GM18873 (cell line): ENCODE measurements around the gene AMZ2.
"Not testable (repeated sequence)": the region's sequence is repeated elsewhere in the genome, so short reads cannot be mapped to it uniquely, and the experiment has no call there.

Source experiments
- ATAC-seq: cut with Tn5 transposase; IDR thresholded peaks from one replicate; pipeline ENCODE4 v1.9.1; 2021; ENCODE audit warnings: mild to moderate bottlenecking, moderate library complexity, moderate number of reproducible peaks; ENCODE audit not compliant: unreplicated experiment, low FRiP score

AMZ2 gene

DNA sequence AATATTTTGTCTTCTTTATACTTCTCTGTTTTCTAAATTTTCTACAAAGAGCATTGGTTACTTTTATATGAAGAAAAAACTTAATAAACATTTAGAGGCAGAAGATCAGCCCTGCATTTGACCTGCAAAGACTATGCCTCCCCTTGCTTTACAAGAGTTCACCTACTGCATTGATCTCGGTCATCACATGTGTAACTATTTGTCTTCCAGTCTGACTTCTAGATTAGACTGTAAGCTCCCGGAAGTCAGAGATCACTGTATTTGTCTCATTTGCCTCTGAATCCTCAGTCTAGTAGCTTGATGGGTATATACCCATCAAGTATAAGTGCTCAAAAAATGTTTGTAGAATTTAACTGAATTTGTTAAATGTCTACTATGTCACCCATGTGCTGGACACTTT, 27.7 kb upstream of the AMZ2 start:
- ATAC-seq, result not testable (repeated sequence)

DNA sequence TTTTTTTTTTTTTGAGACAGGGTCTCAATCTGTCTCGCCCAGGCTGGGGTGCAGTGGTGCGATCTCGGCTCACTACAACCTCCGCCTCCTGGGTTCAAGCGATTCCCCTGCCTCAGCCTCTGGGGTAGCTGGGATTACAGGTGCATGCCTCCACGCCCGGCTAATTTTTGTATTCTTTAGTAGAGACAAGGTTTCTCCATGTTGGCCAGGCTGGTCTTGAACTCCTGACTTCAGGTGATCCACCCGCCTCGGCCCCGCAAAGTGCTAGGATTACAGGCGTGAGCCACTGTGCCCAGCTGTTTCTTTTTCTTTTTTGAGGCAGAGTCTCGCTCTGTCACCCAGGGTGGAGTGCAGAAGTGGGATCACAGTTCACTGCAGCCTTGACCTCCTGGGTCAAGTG, 27.1 kb upstream of the AMZ2 start:
- not testable (repeated sequence) for ATAC-seq

DNA sequence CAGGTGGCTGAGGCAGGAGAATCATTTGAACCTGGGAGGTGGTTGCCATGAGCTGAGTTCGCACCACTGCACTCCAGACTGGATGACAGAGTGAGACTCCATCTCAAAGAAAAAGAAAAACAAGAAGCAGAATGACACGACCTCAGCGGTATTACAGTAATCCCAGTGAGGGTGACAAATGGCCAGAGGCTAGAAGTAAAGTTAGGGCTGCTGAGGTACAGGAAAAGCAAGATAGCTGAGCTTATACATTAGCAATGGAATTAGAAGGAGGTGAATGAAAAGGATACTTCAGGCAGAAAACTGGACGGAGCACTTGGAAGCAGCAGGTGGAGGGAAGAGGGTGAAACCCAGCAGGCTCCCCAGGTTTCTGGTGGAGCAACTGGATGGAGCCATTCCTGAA, 26.1 kb upstream of the AMZ2 start:
- no peak for ATAC-seq

DNA sequence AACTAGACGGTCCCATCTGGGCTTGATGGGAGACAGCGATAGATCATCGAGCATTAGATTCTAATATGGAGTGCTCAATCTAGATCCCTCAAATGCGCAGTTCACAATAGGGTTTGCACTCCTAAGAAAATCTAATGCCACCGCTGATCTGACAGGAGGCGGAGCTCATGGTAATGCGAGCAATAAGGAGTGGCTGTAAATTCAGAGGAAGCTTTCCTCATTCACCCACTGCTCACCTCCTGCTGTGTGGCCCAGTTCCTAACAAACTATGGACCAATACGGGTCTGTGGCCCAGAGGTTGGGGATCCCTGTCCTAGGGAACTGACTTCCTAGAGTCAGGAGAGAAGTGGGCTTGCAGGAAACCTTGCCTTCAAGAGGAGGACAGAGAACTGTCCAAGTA, 25.2 kb upstream of the AMZ2 start:
- ATAC-seq, result no peak

DNA sequence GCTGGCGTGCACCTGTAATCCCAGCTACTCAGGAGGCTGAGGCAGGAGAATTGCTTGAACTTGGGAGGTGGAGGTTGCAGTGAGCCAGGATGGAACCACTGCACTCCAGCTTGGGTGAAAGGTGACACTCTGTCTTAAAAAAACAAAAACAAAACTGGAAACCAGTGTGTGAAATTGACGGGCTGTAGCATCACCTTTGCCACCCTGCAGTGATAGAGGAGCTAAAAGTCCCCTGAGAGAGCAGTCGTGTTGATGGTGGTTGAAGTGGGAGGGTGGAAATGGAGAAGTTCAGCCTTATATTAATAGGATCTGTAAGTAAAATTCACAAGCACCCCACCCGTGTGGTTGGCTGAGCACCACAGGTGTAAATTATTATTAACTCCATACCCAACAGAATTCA, 22.8 kb upstream of the AMZ2 start:
- ATAC-seq, result not testable (repeated sequence)

DNA sequence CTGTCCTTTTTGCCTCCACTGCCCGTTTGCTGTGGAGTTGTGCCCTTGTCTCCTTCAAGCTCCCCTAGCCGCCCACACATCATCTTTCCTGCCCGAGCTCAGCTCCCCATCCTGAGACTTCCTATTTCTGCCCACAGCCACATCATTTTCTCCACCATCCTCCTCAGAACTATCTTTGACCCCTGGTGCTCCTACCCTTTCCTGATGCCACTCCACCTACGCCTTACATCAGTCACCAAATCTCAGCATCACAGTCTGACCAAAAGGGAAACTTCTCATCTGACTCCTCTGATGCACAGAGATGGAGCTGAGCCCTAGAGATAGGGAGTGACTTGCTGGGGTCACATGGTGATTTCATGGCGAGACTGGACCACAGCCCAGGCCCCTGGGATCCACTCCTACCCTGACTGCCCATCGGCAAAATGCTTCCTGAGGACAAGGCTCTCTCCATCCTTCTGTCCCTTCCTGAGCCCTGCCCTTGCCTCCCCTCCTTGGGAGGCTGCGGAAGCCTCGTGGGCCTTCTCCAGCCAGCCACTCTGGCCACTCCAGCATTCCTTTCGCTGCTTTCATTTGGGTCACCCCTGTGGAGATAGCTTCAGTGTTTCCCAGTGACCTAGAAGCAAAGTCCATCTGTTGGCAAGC, 19.7 kb upstream of the AMZ2 start:
- ATAC-seq, result not testable (repeated sequence)

DNA sequence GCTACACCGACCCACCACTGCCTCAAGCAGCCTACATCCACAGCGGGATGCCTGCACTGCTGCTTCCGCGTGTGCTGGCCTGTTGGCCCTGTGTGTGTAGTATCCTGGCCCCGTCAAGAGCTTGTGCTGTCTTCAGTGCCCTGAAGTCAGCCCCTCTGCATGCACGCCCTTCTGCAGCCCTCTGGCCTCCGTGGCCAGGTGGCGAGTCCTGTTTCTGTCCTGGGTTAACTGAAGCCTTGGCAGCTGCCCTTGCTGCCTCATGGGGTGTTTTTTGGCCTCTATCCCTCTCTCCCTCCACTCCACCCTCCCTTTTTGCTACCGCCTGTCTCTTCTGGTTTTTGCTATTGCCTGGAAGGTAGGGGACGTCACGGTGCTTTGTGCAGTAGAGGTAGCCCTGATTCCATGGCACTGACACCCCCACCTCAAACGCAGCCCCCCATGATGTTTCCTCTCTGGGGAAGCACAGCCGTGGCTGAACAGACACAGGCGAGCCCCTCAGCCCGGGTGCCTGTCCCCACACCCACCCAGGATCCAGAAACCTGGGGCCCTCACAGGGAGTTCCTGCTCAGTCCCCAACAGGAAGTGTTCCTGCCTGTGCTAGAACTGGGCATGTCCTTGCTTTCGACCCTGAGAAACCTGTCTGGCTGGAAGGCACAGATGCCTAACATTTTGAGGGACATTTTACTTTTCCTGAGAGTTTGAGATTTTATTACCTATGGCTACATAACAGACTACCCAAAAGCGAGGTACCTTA, 18.8 kb upstream of the AMZ2 start:
- ATAC-seq, result no peak

DNA sequence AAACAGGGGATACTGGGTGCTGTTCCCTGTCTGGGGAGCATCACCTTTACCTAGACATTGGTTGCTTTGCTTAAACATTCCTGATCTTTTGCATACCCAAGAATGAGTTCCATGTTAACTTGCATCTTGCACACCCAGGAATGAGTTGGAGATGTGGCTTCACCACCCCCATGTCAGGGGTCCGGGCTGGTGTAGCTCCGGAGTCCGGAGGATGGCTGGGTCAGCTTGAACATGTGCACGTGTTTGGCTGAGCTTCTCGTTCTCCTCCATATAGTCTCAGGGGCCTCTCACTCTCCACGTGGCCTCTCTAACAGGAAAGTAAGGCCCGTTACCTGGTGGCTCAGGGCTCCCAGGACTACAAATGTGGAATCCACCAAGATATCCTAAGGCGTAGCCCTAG, 18.2 kb upstream of the AMZ2 start:
- no peak for ATAC-seq

DNA sequence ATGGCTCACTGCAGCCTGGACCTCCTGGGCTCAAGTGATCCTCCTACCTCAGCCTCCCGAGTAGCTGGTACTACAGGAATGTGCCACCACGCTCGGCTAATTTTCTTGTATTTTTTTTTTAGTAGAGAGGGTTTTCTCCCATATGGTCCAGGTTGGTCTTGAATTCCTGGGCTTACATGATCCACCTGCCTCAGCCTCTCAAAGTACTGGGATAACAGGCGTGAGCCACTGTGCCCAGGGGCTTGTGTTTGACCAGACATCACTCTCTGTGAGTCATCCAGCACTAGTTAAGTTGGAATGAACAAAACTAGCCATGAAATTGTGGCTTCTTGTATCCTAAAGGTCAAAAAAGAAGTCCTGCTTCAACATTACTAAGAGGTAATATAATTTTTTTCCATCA, 16.7 kb upstream of the AMZ2 start:
- ATAC-seq, result not testable (repeated sequence)

DNA sequence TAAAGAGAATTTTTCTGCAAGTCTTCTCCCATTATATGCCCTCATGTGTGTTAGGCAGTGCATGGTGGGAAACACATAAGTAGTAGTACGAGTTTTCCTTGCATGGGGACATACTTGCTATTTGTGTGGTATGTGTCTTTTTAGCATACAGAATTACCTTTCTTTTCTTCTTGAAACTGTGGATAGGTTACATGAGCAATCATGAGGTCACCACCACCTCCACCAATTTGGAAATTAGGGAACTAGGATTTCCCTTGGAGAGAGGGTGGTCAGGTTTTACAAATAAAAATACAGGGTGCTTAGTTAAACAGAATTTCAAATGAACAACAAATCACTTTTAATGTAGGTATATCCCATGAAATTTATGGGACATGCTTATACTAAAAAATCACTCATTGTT, 16.3 kb upstream of the AMZ2 start:
- ATAC-seq, result no peak

DNA sequence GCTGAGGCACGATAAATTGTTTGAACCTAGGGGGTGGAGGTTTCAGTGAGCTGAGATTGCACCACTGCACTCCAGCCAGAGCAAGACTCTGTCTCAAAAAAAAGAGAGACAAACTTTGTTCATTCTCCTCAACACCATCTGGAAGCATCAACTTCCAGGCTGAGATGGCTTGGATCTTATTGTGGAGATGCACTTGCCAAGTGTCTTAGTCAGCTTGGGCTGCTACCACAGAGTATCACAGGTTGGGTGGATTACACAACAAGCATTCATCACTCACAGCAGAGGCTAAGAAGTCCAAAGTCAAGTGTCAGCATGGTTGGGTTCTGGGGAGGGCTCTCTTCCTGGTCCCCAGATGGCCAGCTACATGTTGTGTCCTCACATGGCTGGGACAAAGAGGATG, 15.1 kb upstream of the AMZ2 start:
- not testable (repeated sequence) for ATAC-seq

DNA sequence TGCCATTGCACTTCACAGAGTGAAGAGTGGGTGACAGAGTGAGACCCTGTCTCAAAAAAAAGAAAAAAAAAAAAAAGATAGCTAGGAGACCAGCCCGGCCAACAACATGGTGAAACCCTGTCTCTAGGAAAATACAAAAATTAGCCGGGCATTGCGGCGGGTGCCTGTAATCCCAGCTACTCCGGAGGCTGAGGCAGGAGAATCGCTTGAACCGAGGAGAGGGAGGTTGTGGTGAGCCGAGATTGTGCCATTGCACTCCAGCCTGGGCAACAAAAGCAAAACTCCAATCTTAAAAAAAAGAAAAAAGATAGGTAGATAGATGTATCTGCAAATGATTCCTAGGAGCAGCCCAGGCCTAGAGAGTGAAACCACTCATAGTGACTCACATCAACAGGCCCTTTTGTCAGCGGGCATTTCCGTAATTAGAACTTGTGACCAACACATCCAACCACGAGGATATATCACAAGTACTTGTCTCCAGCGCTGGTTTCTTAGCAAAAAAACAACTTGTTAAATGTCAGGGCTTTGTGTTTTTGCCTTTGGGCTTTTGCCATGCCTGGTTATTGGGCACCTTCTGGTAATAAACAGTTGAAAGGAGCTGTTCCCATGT, 13.0 kb upstream of the AMZ2 start:
- ATAC-seq, result not testable (repeated sequence)

DNA sequence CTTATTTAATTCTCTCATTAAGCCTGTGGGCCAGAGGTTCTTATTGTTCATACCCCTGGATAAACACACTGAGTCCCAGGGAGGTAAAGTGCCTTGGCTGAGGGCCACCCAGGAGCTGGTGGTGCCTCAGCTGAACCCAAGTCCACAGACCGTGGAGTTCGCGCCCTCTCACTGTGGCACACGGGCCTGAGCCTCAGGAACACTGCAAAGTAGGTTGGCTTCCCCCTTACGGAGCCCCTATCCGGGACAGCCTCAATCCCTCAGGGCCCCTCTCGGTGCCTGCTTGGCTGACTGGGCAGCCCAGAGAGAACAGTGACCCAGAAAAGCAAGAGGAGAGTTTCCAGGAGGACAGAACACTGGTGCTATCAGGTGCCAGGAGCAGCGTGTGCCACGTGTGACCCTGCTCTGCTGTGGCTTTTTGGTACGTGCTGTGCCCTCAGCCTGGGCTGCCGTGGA, 12.5 kb upstream of the AMZ2 start:
- not testable (repeated sequence) for ATAC-seq

DNA sequence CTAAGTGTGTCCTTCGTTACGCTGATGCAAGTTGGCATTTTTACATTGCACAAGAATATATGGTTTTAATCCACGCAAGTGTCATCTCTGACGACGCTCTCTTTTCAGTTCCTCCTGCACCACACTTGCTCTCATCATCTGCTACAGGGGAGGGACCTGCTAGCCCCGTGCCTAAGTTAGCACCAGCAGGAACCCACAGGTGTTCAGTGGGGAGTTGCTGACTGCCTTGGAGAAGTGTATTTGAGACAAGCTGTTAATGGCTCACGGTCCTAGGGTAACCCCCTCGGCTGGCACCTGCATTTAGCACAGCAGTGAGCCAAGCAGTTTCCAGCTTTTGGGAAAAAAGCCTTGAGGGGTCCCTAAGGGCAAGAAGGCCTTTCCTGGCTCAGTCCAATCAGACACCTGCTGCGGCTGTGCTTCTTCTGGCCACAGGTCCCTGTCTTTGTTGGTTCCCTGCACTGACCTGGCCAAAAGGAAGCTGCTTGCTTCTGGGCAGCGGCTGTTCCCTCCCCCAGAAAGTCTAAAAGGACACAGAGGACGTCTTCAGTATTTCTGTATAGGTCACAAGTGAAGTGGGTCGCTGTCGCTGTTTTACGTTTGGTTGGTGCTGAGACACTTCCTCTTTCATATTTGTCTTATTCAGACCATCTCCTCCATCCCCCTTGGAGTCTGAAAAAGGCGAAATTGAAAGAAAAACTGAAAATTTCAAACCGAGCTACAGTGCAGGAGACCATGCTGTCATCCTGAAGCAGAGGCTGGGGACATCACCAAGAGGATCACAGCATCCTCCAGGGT, 10.3 kb upstream of the AMZ2 start:
- peak; percentile 66 for ATAC-seq

DNA sequence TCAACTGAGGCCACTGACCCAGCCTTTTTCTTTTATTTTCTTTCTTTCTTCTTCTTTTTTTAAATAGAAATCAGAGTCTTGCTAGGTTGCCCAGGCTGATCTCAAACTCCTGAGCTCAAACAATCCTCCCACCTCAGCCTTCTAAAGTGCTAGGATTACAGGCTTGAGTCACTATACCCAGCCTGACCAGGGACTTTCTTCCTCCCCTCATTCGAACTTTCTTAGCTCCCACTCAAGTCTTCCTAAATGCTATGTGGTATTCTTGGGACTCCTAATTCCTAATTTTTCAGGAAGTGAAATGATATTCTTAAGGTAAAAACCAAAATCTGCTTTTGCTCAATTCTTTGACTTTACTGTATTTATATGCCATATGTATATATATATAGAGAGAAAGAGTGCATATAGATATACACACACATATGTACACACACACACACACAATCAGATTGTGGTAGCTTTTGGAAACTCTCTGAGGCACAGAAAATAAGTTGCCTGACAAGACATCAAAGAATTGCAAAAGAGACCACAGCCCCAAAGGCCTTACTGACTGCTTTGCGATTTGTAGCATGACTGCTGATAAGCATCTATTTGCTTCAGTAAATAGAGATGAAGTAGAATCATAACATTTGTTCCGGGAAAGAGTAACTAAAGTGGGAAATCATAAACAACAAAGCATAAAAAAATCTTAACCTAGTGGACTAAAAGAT, 9.5 kb upstream of the AMZ2 start:
- peak; percentile 3 for ATAC-seq

DNA sequence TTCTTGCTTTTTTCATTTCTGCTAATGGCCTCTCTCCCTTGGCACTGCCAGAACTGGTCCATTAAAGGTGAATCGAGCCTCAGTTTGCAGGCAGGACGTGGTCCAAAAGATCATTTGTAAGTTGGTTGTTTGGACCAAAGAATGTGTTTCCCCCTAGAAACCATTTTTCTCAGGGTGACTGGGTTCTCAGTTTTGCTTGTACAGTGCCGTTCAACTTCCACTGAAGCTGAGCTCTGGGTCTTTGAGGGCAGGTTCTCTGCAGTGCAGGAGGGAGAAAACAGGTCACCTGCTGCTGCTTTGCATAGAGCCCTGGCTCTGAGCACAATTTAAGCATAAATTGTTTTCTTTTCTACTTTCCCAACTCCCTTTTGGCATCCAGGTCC, 9.0 kb upstream of the AMZ2 start:
- no peak for ATAC-seq

DNA sequence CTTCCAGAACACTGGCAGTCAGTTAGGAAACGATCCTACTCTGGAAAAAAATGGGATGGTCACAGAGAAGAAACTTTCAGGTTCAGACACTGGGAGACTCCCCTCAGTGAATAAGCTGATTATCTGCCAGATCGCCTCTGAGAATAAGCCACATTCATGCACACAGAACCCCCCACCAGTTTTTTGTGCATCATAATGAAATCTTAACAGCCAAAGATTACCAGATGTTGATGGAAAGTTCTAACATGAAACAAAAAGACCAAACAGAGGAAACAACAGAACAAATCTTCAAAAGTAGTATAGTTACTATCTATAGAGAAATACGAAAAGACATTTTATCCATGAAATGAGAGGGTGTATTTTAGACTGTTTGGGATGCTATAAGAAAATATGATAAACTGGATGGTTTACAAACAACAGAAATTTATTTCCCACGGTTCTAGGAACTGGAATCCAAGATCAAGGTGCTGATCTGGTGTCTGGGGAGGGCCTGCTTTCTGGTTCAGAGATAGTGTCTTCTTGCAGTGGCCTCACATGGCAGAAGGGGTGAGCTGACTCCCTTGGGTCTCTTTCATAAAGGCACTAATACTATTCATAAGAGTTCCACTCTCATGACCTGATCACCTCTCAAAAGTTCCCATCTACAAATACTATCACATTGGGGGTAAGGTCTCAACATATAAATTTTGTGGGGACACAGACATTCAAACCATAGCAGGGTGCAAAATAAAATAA, 8.0 kb upstream of the AMZ2 start:
- no peak for ATAC-seq

DNA sequence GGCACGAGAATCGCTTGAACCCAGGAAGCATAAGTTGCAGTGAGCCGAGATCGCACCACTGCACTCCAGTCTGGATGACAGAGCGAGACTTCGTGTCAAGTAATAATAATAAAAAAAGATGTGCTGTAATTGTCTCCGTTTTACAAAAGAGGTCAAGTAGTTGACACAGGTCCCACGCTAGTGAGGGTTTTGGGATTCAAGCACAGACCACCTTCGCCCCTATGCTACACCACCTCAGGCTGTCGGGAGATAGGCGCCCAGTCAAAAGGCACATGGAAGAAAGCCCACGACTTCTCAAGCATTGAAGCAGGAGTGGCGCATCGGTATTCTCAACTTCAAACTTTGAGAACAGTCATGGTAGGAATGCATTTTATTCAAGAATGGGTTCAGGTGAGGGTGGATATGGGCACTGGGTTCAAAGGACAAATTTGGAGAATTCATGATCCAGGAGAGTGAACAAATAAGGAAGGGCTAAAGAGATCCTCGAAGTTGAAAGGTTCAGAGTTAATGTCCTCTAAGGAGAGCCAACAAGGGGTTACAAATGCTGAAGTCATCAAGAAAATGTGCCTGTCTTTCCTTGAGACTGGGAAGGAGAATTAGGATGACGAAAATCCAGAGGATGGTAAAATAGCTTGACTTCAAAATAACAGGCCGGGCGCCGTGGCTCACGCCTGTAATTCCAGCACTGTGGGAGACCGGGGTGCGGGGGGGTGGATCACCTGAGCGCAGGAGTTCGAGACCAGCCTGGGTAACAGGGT, 1.4 kb upstream of the AMZ2 start:
- ATAC-seq, result no peak
